Measurements from ENCODE around the gene COL8A1.

COL8A1 gene

DNA sequence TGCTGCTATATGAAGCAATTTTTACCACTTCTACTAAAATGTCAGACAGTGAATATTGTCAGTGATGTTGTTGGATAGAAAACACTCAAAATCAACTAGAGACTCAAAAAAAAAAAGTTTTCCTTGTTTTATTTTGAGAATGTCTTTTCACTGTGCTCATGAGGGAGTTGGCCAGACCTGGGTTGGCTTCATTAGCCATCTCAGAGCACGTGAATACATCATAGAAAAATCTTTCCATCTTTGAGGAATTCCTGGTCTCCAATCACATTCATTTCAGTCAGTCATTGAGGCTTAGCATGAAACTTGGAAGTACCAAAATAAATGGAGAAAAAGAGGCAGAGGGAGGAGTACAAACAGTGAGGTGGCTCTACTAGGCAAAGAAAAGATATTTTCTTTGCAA is 121.6 kb downstream of the COL8A1 start:
- Histone ChIP-seq H3K27me3 (ENCODE audit: control insufficient read depth in 1 of 2, insufficient read depth in 2 of 2, low read length in 2 of 2) (no peaks in the 10 kb centered on the region), H3K9me3 (ENCODE audit: control insufficient read depth in 2 of 2, low read length in 2 of 2) (no peaks in the 10 kb centered on the region), H3K27ac (ENCODE audit: low read length) (no peak overlapping the region), H3K4me3 (ENCODE audit: low read length in 2 of 2) (no peak overlapping the region), H3K9ac (ENCODE audit: low read length in 2 of 2) (no peak overlapping the region), H3K36me3 (ENCODE audit: control insufficient read depth in 2 of 2, insufficient read depth in 2 of 2, low read length in 2 of 2) (no peaks in the 10 kb centered on the region), H3K4me1 (ENCODE audit: control insufficient read depth, insufficient read depth, low read length) (no peaks in the 10 kb centered on the region)

DNA sequence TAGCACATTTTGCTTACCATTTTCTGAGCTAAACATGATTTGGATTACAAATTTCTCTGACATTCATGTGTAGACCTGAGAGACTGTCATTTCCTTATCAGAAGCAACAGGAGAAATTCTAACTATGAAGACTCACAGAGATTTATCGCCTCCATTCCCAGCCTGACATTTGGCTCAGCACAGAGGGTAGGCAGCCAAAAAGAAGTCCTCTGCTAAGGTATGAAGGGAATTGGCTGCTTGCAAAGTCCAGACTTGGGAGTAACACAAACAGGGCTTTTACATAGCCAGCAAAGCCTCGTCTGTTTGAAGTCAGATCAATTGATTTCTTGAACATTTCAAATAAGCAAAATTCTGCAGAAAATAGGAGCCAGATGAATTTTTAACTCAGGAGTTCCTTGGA is 122.2 kb downstream of the COL8A1 start:
- no peaks in the 10 kb centered on the region for H3K9me3 ChIP-seq (ENCODE audit: control insufficient read depth in 2 of 2, low read length in 2 of 2)
- H3K36me3 ChIP-seq (ENCODE audit: control insufficient read depth in 2 of 2, insufficient read depth in 2 of 2, low read length in 2 of 2), result no peaks in the 10 kb centered on the region
- H3K9ac ChIP-seq (ENCODE audit: low read length in 2 of 2), result no peak overlapping the region
- H3K4me1 ChIP-seq (ENCODE audit: control insufficient read depth, insufficient read depth, low read length), result no peaks in the 10 kb centered on the region
- H3K4me3 ChIP-seq (ENCODE audit: low read length in 2 of 2), result no peak overlapping the region
- no peak overlapping the region for H3K27ac ChIP-seq (ENCODE audit: low read length)
- no peaks in the 10 kb centered on the region for H3K27me3 ChIP-seq (ENCODE audit: control insufficient read depth in 1 of 2, insufficient read depth in 2 of 2, low read length in 2 of 2)

DNA sequence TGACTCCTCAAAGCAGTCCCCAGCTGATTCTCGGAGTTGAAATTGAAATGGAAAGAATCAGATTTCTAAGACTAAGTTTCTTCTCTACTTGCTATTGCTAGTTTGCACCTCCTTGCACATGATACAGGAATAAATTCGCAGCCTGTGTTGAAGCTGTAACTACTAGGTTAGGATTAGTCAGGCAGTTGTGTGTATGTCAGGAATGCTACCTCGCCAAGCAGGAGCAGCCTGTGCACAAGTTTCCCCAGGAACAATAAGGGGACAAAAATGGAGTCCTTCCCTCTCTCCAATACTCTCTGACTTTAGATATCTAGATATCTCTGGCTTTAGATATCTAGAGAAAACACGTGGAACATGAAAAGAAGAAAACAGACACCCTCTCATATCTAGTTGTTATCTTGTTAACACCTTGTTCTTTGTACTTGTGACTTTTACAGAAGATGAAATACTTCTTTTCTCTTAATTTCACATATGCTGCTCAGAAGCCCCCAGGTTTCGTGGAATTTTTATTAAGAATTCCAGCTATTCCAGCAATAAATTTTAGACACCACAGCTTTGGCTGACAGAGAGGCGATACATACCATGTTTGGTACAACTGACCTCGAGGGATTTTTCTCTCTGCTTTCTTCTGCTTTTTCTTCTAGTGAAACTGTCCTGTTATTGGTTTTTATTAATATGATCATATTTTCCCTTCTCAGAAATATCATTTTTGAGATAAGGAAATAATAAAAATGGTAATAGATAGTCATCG is 123.2 kb downstream of the COL8A1 start:
- Histone ChIP-seq H3K9ac (ENCODE audit: low read length in 2 of 2) (no peak overlapping the region), H3K36me3 (ENCODE audit: control insufficient read depth in 2 of 2, insufficient read depth in 2 of 2, low read length in 2 of 2) (no peaks in the 10 kb centered on the region), H3K4me1 (ENCODE audit: control insufficient read depth, insufficient read depth, low read length) (no peaks in the 10 kb centered on the region), H3K9me3 (ENCODE audit: control insufficient read depth in 2 of 2, low read length in 2 of 2) (no peaks in the 10 kb centered on the region), H3K27ac (ENCODE audit: low read length) (no peak overlapping the region), H3K27me3 (ENCODE audit: control insufficient read depth in 1 of 2, insufficient read depth in 2 of 2, low read length in 2 of 2) (no peaks in the 10 kb centered on the region), H3K4me3 (ENCODE audit: low read length in 2 of 2) (no peak overlapping the region)

GRCh38 chr3:99762901-99763300 is 124.5 kb downstream of the COL8A1 start:
- Histone ChIP-seq H3K36me3 (ENCODE audit: control insufficient read depth in 2 of 2, insufficient read depth in 2 of 2, low read length in 2 of 2) (no peaks in the 10 kb centered on the region), H3K27ac (ENCODE audit: low read length) (no peak overlapping the region), H3K27me3 (ENCODE audit: control insufficient read depth in 1 of 2, insufficient read depth in 2 of 2, low read length in 2 of 2) (no peaks in the 10 kb centered on the region), H3K9ac (ENCODE audit: low read length in 2 of 2) (no peak overlapping the region), H3K4me3 (ENCODE audit: low read length in 2 of 2) (no peak overlapping the region), H3K9me3 (ENCODE audit: control insufficient read depth in 2 of 2, low read length in 2 of 2) (no peaks in the 10 kb centered on the region), H3K4me1 (ENCODE audit: control insufficient read depth, insufficient read depth, low read length) (no peaks in the 10 kb centered on the region)

DNA sequence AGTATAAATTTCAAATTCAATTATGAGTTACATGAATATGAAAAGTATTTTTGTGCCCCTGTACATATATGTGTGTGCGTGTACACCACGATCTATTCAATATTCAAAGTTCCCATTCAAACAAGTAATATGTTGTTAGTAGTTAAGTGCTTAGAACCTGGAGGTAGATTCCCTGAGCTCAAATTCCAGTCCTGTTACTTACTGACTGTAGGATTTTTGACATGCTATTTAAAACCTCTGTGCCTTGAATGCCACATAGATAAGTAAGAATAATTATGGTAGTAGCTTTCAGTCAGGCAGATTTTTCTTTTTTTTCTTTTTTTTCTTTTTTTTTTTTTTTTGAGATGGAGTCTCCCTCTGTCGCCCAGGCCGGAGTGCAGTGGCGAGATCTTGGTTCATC is 126.0 kb downstream of the COL8A1 start:
- H3K27me3 ChIP-seq (ENCODE audit: control insufficient read depth in 1 of 2, insufficient read depth in 2 of 2, low read length in 2 of 2), result no peaks in the 10 kb centered on the region
- H3K9ac ChIP-seq (ENCODE audit: low read length in 2 of 2), result no peak overlapping the region
- H3K27ac ChIP-seq (ENCODE audit: low read length), result no peak overlapping the region
- no peak overlapping the region for H3K4me3 ChIP-seq (ENCODE audit: low read length in 2 of 2)
- H3K9me3 ChIP-seq (ENCODE audit: control insufficient read depth in 2 of 2, low read length in 2 of 2), result no peaks in the 10 kb centered on the region
- no peaks in the 10 kb centered on the region for H3K4me1 ChIP-seq (ENCODE audit: control insufficient read depth, insufficient read depth, low read length)
- H3K36me3 ChIP-seq (ENCODE audit: control insufficient read depth in 2 of 2, insufficient read depth in 2 of 2, low read length in 2 of 2), result no peaks in the 10 kb centered on the region

DNA sequence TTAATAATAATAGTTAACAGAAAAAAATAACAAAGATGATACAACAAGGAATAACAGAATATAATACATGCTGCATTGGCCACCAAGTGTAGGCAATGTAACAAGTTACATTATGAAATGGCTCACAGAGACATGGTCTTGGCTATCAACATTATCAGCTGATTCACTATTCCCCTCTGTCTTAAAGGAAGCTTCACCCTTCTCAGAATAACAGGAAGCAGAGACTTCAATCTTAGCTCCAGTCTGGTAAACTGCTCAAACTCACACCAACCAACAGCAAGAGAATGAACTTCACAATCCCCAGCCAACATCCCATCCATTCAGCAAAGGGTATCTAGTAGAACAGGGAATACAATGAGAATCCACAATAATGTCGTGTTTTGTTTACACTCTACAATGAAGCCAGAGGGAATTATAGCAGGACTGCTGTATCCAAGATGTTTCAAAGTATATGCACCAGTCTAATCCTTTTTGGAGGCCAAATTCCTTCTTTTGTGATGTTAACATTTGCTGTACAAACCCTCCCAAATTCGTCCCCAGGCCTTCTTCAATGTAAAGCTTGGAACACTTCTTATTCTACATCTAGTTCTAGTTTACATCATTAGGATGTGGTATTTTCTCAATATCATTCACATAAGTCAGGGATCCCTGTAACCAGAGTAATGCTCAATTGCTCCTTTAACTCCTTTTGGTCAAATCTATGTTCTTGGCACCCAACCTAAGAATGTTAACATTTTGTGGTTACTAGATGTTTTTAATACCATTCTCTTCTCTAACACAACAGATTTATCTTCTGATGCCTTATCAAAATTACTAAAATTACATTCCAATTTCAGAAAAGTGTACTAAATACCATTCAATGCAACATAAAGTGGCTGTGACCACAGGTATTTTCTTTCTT is 126.9 kb downstream of the COL8A1 start:
- no peak overlapping the region for H3K4me3 ChIP-seq (ENCODE audit: low read length in 2 of 2)
- no peaks in the 10 kb centered on the region for H3K4me1 ChIP-seq (ENCODE audit: control insufficient read depth, insufficient read depth, low read length)
- H3K27me3 ChIP-seq (ENCODE audit: control insufficient read depth in 1 of 2, insufficient read depth in 2 of 2, low read length in 2 of 2), result no peaks in the 10 kb centered on the region
- H3K27ac ChIP-seq (ENCODE audit: low read length), result no peak overlapping the region
- no peaks in the 10 kb centered on the region for H3K36me3 ChIP-seq (ENCODE audit: control insufficient read depth in 2 of 2, insufficient read depth in 2 of 2, low read length in 2 of 2)
- H3K9ac ChIP-seq (ENCODE audit: low read length in 2 of 2), result no peak overlapping the region
- H3K9me3 ChIP-seq (ENCODE audit: control insufficient read depth in 2 of 2, low read length in 2 of 2), result no peaks in the 10 kb centered on the region

GRCh38 chr3:99767291-99767690 is 128.9 kb downstream of the COL8A1 start:
- Histone ChIP-seq H3K9ac (ENCODE audit: low read length in 2 of 2) (no peak overlapping the region), H3K36me3 (ENCODE audit: control insufficient read depth in 2 of 2, insufficient read depth in 2 of 2, low read length in 2 of 2) (no peaks in the 10 kb centered on the region), H3K27ac (ENCODE audit: low read length) (no peak overlapping the region), H3K4me3 (ENCODE audit: low read length in 2 of 2) (no peak overlapping the region), H3K4me1 (ENCODE audit: control insufficient read depth, insufficient read depth, low read length) (no peaks in the 10 kb centered on the region), H3K9me3 (ENCODE audit: control insufficient read depth in 2 of 2, low read length in 2 of 2) (no peaks in the 10 kb centered on the region), H3K27me3 (ENCODE audit: control insufficient read depth in 1 of 2, insufficient read depth in 2 of 2, low read length in 2 of 2) (no peaks in the 10 kb centered on the region)

DNA sequence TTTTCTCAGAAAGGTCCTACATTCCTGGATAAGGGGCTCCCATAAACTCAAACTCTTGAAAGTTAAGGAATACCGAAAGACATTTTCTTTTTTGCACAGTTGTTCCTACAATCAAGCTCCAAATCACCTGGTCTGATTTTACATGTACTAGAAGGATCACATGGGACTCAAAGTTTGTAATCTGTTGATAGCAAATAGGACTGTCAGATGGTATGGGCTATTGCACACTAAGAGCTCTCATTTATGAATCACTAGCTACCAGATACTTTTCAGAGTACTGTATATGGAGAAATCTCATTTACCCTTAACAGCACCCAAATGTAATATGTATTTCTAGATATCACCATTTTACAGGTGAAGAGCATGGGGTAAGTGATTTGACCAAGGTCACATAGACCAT is 129.7 kb downstream of the COL8A1 start:
- H3K4me1 ChIP-seq (ENCODE audit: control insufficient read depth, insufficient read depth, low read length), result no peaks in the 10 kb centered on the region
- H3K27ac ChIP-seq (ENCODE audit: low read length), result no peak overlapping the region
- no peaks in the 10 kb centered on the region for H3K36me3 ChIP-seq (ENCODE audit: control insufficient read depth in 2 of 2, insufficient read depth in 2 of 2, low read length in 2 of 2)
- no peak overlapping the region for H3K9ac ChIP-seq (ENCODE audit: low read length in 2 of 2)
- H3K27me3 ChIP-seq (ENCODE audit: control insufficient read depth in 1 of 2, insufficient read depth in 2 of 2, low read length in 2 of 2), result no peaks in the 10 kb centered on the region
- no peaks in the 10 kb centered on the region for H3K9me3 ChIP-seq (ENCODE audit: control insufficient read depth in 2 of 2, low read length in 2 of 2)
- no peak overlapping the region for H3K4me3 ChIP-seq (ENCODE audit: low read length in 2 of 2)

- Histone ChIP-seq H3K4me1 (ENCODE audit: control insufficient read depth, insufficient read depth, low read length) (no peaks in the 10 kb centered on the region), H3K9ac (ENCODE audit: low read length in 2 of 2) (no peak overlapping the region), H3K36me3 (ENCODE audit: control insufficient read depth in 2 of 2, insufficient read depth in 2 of 2, low read length in 2 of 2) (no peaks in the 10 kb centered on the region), H3K9me3 (ENCODE audit: control insufficient read depth in 2 of 2, low read length in 2 of 2) (no peaks in the 10 kb centered on the region), H3K4me3 (ENCODE audit: low read length in 2 of 2) (no peak overlapping the region), H3K27me3 (ENCODE audit: control insufficient read depth in 1 of 2, insufficient read depth in 2 of 2, low read length in 2 of 2) (no peaks in the 10 kb centered on the region), H3K27ac (ENCODE audit: low read length) (no peak overlapping the region)
Measured at GRCh38 chr3:99768808-99769501, 130.6 kb downstream of the COL8A1 start.

- H3K4me1 ChIP-seq (ENCODE audit: control insufficient read depth, insufficient read depth, low read length), result no peaks in the 10 kb centered on the region
- H3K9me3 ChIP-seq (ENCODE audit: control insufficient read depth in 2 of 2, low read length in 2 of 2), result no peaks in the 10 kb centered on the region
- H3K27me3 ChIP-seq (ENCODE audit: control insufficient read depth in 1 of 2, insufficient read depth in 2 of 2, low read length in 2 of 2), result no peaks in the 10 kb centered on the region
- no peak overlapping the region for H3K4me3 ChIP-seq (ENCODE audit: low read length in 2 of 2)
- H3K9ac ChIP-seq (ENCODE audit: low read length in 2 of 2), result no peak overlapping the region
- H3K36me3 ChIP-seq (ENCODE audit: control insufficient read depth in 2 of 2, insufficient read depth in 2 of 2, low read length in 2 of 2), result no peaks in the 10 kb centered on the region
- no peak overlapping the region for H3K27ac ChIP-seq (ENCODE audit: low read length)
Measured at GRCh38 chr3:99772171-99772570, 133.8 kb downstream of the COL8A1 start.
